Endometrial microvascular endothelial cells (primary cell): ENCODE measurements around the gene CABP1. TPM values are rescaled to one million over a fixed set of nuclear protein-coding genes. Genes with fewer than 3 reads are reported as not detected.

Experiments used
- in situ Hi-C: cut with HindIII; loops from 2 replicates; pipeline ENCODE4 v1.10.0; 2017; ENCODE audit warnings: low sequenced_read_pairs, low pct_unique_long_range_greater_than_20kb; ENCODE audit errors: inconsistent ontology term
- total RNA-seq: library from RNA; depleted of rRNA; stranded (reverse); fragments of >200 nt; gene quantifications from one replicate; pipeline ENCODE4 v1.2.3, GENCODE V29; 2015; ENCODE audit errors: inconsistent ontology term

The CABP1 gene
- total RNA-seq, 1 donor from 2014 or later = not detected

GRCh38 chr12:120628919-120629318 lies 11.5 kb upstream of the CABP1 start:
- in situ Hi-C loops = no loop called here

GRCh38 chr12:120630104-120630892 lies 10.1 kb upstream of the CABP1 start:
- in situ Hi-C loops = no loop called here

- in situ Hi-C loops = no loop called here
Measured at GRCh38 chr12:120631097-120631496, 9.3 kb upstream of the CABP1 start.

GRCh38 chr12:120640861-120641833 lies 721 bp downstream of the CABP1 start:
- in situ Hi-C loops = no loop called here

GRCh38 chr12:120642121-120642520 lies 1.7 kb downstream of the CABP1 start:
- in situ Hi-C loops = no loop called here

DNA sequence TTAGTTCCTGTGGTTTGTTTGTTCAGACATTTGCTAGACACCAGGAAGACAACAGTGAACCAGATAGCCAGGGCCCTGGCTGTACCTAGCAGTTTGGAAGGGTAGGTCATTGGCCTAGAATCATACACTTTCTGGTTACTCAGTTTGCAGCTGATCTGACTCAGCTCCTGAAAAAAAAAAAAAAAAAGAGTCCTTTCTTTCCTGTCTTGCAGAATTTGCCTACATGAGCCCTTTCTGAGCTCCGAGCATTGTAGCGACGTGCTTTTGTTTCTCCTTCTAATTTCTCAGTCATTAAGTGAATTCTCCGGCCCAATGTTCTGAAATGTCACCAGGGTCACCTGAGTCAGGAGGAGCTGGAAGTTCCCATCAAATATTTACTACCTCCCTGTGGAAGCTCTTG lies 2.4 kb downstream of the CABP1 start:
- in situ Hi-C loops = no loop called here

DNA sequence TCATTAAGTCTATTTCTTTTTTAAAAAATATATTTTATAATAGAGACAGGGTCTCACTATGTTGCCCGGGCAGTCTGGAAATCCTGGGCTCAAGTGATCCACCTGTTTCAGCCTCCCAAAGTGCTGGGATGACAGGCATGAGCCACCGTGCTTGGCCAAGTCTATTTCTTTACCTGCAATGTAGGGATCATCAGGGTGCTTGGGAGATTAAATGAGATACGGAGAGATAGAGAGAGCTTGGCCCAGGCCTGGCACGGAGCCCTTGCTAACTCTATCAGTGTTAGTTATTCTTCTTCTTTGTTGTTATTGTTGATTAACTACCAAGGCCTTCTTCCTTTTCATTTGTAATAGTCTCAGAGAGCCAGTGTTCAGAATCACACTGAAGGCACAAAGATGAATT lies 3.1 kb downstream of the CABP1 start:
- in situ Hi-C loops = no loop called here

DNA sequence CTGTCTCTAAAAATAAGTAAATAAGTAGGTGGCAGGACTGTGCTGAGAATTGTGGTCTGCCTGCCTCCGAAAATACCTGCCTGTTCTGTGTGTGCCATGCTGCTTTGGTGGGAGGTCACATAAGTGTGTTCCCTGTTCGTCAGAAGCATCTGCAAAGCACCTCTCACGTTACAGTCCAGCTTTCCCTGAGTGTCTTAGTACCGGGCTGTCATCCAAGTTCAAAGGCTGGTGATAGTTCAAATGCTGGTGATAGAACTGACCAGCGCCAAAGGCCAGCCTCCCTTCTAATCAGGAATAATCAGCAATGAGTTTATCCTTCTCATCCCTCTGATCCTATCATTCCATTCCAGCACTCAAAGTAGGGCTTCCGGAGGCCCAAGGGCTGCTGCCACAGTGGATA lies 5.6 kb downstream of the CABP1 start:
- in situ Hi-C loops = no loop called here

DNA sequence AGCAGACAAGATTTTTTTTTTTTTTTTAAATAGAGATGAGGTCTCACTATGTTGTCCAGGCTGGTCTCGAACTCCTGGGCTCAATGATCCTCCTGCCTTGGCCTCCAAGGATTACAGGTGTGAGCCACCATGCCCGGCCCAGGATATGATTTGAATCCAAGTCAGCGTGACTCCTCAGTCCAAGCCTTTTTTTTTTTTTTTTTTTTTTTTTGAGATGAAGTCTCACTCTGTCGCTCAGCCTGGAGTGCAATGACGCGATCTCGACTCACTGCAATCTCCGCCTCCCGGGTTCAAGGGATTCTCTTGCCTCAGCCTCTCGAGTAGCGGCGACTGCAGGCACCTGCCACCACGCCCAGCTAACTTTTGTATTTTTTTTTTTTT lies 6.9 kb downstream of the CABP1 start:
- in situ Hi-C loops = no loop called here

DNA sequence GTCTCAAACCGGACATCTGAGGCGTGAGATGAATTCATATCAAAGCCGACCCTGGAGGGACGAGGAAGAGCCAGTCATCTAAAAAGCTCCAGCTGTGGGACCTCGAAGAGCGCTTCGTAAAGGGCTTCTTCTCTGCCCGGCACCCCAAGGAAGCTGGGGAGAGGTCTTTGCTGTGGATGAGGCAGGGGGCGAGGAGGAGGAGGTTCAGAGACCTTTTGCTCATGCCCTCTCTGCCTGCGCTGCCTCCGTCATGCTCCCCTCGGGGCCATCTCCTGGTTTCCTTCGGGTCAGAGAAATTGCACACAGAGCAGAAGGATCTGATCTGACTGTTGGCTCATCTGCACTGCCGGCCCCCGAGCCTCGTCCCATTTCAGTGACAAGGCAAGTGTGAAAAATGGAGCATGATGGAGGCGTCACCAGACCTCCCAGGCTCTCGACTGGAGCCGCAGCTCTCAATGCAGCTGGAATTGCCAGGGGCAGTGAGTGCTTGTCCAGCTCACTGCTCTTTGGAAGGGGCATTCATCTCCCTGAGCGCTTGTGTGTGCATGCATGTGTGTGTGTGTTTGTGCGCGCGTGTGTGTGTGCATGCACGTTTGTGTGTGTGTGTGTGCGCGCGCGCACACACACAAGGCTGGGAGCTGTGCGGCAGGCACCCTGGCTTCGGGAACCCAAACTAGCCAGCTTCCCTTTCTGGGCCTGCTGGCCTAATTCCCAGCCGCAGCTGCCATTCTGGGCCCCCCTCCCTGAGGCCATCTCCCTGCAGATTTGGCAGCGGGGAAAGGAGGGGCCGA lies 9.2 kb downstream of the CABP1 start:
- in situ Hi-C loops = no loop called here

DNA sequence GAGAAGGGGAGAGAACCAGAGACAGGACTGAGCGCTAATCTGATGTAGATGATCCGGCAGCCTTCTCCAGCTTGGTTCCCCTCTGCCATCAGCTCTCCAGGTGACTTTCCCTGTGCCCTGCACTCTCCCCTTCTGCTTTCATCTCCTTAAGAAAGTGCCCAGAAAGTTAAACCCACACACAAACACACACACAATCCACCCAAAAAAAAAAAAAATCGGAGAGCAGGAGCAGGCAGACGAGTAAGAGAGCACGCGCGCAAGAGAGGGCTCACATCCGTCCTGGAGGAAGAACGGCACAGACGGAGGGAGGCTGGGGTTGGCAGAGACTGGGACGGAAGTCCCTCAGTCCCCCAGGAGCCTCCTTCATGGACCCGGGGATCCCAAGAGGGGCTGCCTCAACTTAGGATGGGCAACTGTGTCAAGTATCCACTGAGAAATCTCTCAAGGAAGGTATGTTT lies 9.8 kb downstream of the CABP1 start:
- in situ Hi-C loops = no loop called here

GRCh38 chr12:120651821-120652220 lies 11.4 kb downstream of the CABP1 start:
- in situ Hi-C loops = no loop called here

DNA sequence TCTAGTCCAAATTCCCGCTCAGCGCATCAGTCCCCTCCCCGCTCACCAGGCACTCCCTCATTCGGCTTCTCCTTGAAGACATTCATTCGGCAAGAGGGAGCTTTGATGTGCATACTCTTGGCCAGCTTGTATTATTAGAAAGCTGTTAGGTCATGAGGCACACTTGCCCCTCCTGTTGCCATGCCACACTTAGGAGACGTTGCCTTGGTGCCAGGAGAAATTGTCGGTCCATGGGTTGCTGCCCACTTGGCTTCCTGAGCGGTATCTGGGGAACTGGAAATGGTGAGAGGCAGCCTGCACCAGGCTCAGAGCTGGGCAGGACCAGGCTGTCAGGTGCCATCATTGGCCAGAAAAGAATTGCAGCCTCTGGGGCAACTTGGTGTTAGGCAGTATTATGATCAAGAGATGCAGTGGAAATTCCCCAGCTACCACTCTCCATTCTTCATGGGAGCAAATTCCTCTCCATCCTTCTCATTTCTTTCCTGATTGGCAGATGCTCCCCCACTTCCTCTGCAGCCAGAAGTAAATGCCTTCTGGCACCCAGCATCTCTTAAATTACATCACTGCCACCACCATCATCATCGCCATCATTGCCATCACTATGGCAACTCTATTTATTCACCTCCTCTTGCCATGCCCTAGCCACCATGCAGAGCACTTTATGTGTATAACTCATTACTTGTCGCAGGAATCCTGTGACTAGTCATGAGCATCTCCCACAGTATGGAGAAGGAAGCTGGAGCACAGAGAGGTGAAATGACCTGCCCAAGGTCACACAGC lies 12.4 kb downstream of the CABP1 start:
- in situ Hi-C loops = no loop called here

- in situ Hi-C loops = no loop called here
Measured at GRCh38 chr12:120653611-120654010, 13.2 kb downstream of the CABP1 start.

DNA sequence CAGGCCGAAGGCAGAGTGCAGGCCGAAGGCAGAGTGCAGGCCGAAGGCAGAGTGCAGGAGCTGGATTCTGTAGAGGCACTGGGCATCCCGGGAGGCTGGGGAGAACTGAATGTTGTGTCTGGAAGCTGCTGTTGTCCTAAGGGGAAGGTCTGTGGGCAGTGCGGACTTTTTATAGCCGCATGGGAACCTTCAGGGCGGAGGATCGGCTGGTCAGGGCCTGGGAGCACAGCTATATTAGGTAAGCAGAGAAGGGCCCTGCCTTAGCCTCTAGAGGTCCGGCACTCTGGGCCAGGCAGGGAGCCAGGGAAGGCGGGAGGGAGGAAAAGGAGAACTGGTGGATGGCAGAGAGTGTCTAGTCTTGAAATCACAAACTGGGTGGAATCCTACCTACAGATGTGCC lies 14.2 kb downstream of the CABP1 start:
- in situ Hi-C loops = no loop called here

DNA sequence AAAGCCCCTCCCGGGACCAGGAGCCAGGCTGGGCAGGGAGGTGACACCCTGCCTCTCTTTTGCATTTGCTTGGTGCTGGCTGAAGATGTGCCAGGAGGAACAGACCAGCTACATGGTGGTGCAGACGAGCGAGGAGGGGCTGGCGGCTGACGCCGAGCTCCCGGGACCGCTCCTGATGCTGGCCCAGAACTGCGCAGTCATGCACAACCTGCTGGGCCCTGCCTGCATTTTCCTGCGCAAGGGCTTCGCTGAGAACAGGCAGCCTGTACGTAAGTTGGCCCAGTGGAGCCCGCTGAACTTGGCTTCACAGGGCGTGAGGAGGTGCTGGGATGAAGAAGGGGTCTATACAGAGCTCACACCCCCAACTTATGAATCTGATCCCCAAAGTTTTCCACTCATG lies 15.6 kb downstream of the CABP1 start:
- in situ Hi-C loops = no loop called here

- in situ Hi-C loops = no loop called here
Measured at GRCh38 chr12:120658286-120659150, 18.1 kb downstream of the CABP1 start.

- in situ Hi-C loops = no loop called here
Measured at GRCh38 chr12:120659151-120659525, 18.7 kb downstream of the CABP1 start.
